ENCODE data around the gene SLC24A4.

DNA sequence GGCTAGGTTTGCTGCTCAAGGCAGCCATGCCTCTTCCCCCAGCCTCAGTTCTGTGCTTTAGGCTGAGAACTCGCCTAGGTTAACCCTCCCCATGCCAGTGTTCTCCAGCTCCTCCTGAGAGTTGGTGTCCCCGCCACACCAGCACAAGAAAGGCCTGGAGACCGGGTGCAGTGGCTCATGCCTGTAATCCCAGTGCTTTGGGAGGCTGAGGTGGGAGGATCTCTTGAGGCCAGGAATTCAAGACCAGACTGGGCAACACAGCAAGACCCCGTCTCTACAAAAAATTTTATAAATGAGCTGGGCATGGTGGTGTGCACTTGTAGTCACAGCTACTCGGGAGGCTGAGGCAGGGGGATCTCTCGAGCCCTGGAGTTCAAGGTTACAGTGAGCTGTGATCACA is 200.8 kb downstream of the SLC24A4 start:
- TF ChIP-seq, protein P1, sequence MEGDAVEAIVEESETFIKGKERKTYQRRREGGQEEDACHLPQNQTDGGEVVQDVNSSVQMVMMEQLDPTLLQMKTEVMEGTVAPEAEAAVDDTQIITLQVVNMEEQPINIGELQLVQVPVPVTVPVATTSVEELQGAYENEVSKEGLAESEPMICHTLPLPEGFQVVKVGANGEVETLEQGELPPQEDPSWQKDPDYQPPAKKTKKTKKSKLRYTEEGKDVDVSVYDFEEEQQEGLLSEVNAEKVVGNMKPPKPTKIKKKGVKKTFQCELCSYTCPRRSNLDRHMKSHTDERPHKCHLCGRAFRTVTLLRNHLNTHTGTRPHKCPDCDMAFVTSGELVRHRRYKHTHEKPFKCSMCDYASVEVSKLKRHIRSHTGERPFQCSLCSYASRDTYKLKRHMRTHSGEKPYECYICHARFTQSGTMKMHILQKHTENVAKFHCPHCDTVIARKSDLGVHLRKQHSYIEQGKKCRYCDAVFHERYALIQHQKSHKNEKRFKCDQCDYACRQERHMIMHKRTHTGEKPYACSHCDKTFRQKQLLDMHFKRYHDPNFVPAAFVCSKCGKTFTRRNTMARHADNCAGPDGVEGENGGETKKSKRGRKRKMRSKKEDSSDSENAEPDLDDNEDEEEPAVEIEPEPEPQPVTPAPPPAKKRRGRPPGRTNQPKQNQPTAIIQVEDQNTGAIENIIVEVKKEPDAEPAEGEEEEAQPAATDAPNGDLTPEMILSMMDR (tag by site-specific recombination; IDR thresholded peaks at IDR 0.05), result no peak
- TF ChIP-seq ZNF169 (tag by site-specific recombination; IDR thresholded peaks at IDR 0.05) (no peak), ZNF610 (tag by site-specific recombination; IDR thresholded peaks at IDR 0.05; ENCODE audit: borderline replicate concordance) (no peak), TCF7L2 (IDR thresholded peaks at IDR 0.05; ENCODE audit: borderline replicate concordance, low read depth, low read length) (no peak), REST (tag by site-specific recombination; IDR thresholded peaks at IDR 0.05) (no peak), ZNF274 (IDR thresholded peaks at IDR 0.05; ENCODE audit: low read length) (no peak), ZNF274 (tag by site-specific recombination; IDR thresholded peaks at IDR 0.05; ENCODE audit: borderline replicate concordance) (no peak), ZNF214 (tag by site-specific recombination; IDR thresholded peaks at IDR 0.05; ENCODE audit: borderline replicate concordance) (no peak), ZSCAN18 (tag by site-specific recombination; IDR thresholded peaks at IDR 0.05) (no peak)
- TF ChIP-seq, protein P2, sequence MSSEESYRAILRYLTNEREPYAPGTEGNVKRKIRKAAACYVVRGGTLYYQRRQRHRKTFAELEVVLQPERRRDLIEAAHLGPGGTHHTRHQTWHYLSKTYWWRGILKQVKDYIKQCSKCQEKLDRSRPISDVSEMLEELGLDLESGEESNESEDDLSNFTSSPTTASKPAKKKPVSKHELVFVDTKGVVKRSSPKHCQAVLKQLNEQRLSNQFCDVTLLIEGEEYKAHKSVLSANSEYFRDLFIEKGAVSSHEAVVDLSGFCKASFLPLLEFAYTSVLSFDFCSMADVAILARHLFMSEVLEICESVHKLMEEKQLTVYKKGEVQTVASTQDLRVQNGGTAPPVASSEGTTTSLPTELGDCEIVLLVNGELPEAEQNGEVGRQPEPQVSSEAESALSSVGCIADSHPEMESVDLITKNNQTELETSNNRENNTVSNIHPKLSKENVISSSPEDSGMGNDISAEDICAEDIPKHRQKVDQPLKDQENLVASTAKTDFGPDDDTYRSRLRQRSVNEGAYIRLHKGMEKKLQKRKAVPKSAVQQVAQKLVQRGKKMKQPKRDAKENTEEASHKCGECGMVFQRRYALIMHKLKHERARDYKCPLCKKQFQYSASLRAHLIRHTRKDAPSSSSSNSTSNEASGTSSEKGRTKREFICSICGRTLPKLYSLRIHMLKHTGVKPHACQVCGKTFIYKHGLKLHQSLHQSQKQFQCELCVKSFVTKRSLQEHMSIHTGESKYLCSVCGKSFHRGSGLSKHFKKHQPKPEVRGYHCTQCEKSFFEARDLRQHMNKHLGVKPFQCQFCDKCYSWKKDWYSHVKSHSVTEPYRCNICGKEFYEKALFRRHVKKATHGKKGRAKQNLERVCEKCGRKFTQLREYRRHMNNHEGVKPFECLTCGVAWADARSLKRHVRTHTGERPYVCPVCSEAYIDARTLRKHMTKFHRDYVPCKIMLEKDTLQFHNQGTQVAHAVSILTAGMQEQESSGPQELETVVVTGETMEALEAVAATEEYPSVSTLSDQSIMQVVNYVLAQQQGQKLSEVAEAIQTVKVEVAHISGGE (tag by site-specific recombination; conservative IDR thresholded peaks at IDR 0.05; ENCODE audit: low read depth), result no peak
- TF ChIP-seq, protein P3, sequence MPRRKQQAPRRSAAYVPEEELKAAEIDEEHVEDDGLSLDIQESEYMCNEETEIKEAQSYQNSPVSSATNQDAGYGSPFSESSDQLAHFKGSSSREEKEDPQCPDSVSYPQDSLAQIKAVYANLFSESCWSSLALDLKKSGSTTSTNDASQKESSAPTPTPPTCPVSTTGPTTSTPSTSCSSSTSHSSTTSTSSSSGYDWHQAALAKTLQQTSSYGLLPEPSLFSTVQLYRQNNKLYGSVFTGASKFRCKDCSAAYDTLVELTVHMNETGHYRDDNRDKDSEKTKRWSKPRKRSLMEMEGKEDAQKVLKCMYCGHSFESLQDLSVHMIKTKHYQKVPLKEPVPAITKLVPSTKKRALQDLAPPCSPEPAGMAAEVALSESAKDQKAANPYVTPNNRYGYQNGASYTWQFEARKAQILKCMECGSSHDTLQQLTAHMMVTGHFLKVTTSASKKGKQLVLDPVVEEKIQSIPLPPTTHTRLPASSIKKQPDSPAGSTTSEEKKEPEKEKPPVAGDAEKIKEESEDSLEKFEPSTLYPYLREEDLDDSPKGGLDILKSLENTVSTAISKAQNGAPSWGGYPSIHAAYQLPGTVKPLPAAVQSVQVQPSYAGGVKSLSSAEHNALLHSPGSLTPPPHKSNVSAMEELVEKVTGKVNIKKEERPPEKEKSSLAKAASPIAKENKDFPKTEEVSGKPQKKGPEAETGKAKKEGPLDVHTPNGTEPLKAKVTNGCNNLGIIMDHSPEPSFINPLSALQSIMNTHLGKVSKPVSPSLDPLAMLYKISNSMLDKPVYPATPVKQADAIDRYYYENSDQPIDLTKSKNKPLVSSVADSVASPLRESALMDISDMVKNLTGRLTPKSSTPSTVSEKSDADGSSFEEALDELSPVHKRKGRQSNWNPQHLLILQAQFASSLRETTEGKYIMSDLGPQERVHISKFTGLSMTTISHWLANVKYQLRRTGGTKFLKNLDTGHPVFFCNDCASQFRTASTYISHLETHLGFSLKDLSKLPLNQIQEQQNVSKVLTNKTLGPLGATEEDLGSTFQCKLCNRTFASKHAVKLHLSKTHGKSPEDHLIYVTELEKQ (tag by site-specific recombination; IDR thresholded peaks at IDR 0.05; ENCODE audit: borderline replicate concordance), result no peak

Data from HEK293 (cell line).